ENCODE results near the gene NLN. TPM values are rescaled to one million over a fixed set of nuclear protein-coding genes. Genes with fewer than 3 reads are reported as not detected.

The NLN gene
- total and polyA plus RNA-seq, 7 experiments from 2014 or later: 2.5 to 11.9 (median 3.6) TPM

GRCh38 chr5:65832152-65832551 is 110.1 kb downstream of the NLN start:
- Mint-ChIP-seq H3K27me3 (peaks cover 0 to 2% (median 0%) of the 10 kb centered on the region in 5 donors), H3K9me3 (no peaks in the 10 kb centered on the region), H3K4me1 (peaks cover 0 to 5% (median 0%) of the 10 kb centered on the region in 7 donors), H3K4me3 (no peak overlapping the region), H3K36me3 (no peaks in the 10 kb centered on the region), H3K27ac (no peak overlapping the region)
- ChIA-PET CTCF (no interaction called here), POLR2A (no interaction called here)
- no peak overlapping the region for H3K27ac ChIP-seq (ENCODE audit: low read depth, low read length)
- no peaks in the 10 kb centered on the region for H3K36me3 ChIP-seq (ENCODE audit: control insufficient read depth in 2 of 3, insufficient read depth in 3 of 3, low read length in 3 of 3)
- ATAC-seq (no peak), DNase-seq (no peak)
- H3K4me1 ChIP-seq (ENCODE audit: control insufficient read depth in 2 of 2, insufficient read depth in 2 of 2, low read length in 2 of 2): no peaks in the 10 kb centered on the region
- H3K27me3 ChIP-seq (ENCODE audit: control insufficient read depth in 2 of 2, insufficient read depth in 2 of 2, low read length in 2 of 2): no peaks in the 10 kb centered on the region
- no peak overlapping the region for H3K4me3 ChIP-seq (ENCODE audit: low read length)
- intact Hi-C loops (cut with micrococcal nuclease): loop anchor here in 1 of 2 donors (5.0 kb wide), 1 partner anchor 35 kb away; no protein-coding TSS in a partner anchor
- no peaks in the 10 kb centered on the region for H3K9me3 ChIP-seq (ENCODE audit: control insufficient read depth in 2 of 3, low read length in 3 of 3)

- ATAC-seq (no peak), DNase-seq (no peak)
- no peak overlapping the region for H3K4me3 ChIP-seq (ENCODE audit: low read length)
- peaks cover 0 to 2% (median 0%) of the 10 kb centered on the region in 5 donors for H3K27me3 Mint-ChIP-seq
- ChIA-PET POLR2A (no interaction called here), CTCF (no interaction called here)
- H3K27me3 ChIP-seq (ENCODE audit: control insufficient read depth in 2 of 2, insufficient read depth in 2 of 2, low read length in 2 of 2): no peaks in the 10 kb centered on the region
- H3K4me1 Mint-ChIP-seq: peaks cover 0 to 5% (median 0%) of the 10 kb centered on the region in 7 donors
- intact Hi-C loops (cut with micrococcal nuclease): loop anchor here in 1 of 2 donors (5.0 kb wide), 1 partner anchor 35 kb away; no protein-coding TSS in a partner anchor
- peak overlapping the region in 1 of 9 donors; percentile 17 for H3K27ac Mint-ChIP-seq
- no peaks in the 10 kb centered on the region for H3K9me3 ChIP-seq (ENCODE audit: control insufficient read depth in 2 of 3, low read length in 3 of 3)
- H3K27ac ChIP-seq (ENCODE audit: low read depth, low read length): no peak overlapping the region
- H3K9me3 Mint-ChIP-seq: no peaks in the 10 kb centered on the region
- no peak overlapping the region for H3K4me3 Mint-ChIP-seq
- H3K4me1 ChIP-seq (ENCODE audit: control insufficient read depth in 2 of 2, insufficient read depth in 2 of 2, low read length in 2 of 2): no peaks in the 10 kb centered on the region
- H3K36me3 Mint-ChIP-seq: no peaks in the 10 kb centered on the region
- no peaks in the 10 kb centered on the region for H3K36me3 ChIP-seq (ENCODE audit: control insufficient read depth in 2 of 3, insufficient read depth in 3 of 3, low read length in 3 of 3)
Observed at GRCh38 chr5:65832603-65833228, 110.7 kb downstream of the NLN start.

GRCh38 chr5:65833780-65834179 is 111.8 kb downstream of the NLN start:
- CTCF ChIA-PET: interaction anchor here (1.4 kb wide), 1 partner anchor 16 kb away, joined by 5 read pairs; no protein-coding TSS in a partner anchor
- POLR2A ChIA-PET: no interaction called here
- ATAC-seq (no peak), DNase-seq (no peak)
- Mint-ChIP-seq H3K4me3 (no peak overlapping the region), H3K27me3 (peaks cover 0 to 2% (median 0%) of the 10 kb centered on the region in 5 donors), H3K9me3 (no peaks in the 10 kb centered on the region), H3K27ac (no peak overlapping the region), H3K36me3 (no peaks in the 10 kb centered on the region), H3K4me1 (peaks cover 0 to 5% (median 0%) of the 10 kb centered on the region in 7 donors)
- intact Hi-C loops (cut with micrococcal nuclease): loop anchor here in 1 of 2 donors (5.0 kb wide), 1 partner anchor 34 kb away; no protein-coding TSS in a partner anchor
- Histone ChIP-seq H3K27me3 (ENCODE audit: control insufficient read depth in 2 of 2, insufficient read depth in 2 of 2, low read length in 2 of 2) (no peaks in the 10 kb centered on the region), H3K36me3 (ENCODE audit: control insufficient read depth in 2 of 3, insufficient read depth in 3 of 3, low read length in 3 of 3) (no peaks in the 10 kb centered on the region), H3K4me1 (ENCODE audit: control insufficient read depth in 2 of 2, insufficient read depth in 2 of 2, low read length in 2 of 2) (no peaks in the 10 kb centered on the region), H3K27ac (ENCODE audit: low read depth, low read length) (no peak overlapping the region), H3K4me3 (ENCODE audit: low read length) (no peak overlapping the region), H3K9me3 (ENCODE audit: control insufficient read depth in 2 of 3, low read length in 3 of 3) (no peaks in the 10 kb centered on the region)

- H3K4me1 ChIP-seq (ENCODE audit: control insufficient read depth in 2 of 2, insufficient read depth in 2 of 2, low read length in 2 of 2): no peaks in the 10 kb centered on the region
- CTCF ChIA-PET: interaction anchor here (1.4 kb wide), 1 partner anchor 17 kb away, joined by 5 read pairs; no protein-coding TSS in a partner anchor
- no peaks in the 10 kb centered on the region for H3K9me3 ChIP-seq (ENCODE audit: control insufficient read depth in 2 of 3, low read length in 3 of 3)
- no peak overlapping the region for H3K27ac Mint-ChIP-seq
- peaks cover 0 to 2% (median 0%) of the 10 kb centered on the region in 5 donors for H3K36me3 Mint-ChIP-seq
- no peak overlapping the region for H3K4me3 ChIP-seq (ENCODE audit: low read length)
- H3K27ac ChIP-seq (ENCODE audit: low read depth, low read length): no peak overlapping the region
- H3K36me3 ChIP-seq (ENCODE audit: control insufficient read depth in 2 of 3, insufficient read depth in 3 of 3, low read length in 3 of 3): no peaks in the 10 kb centered on the region
- DNase-seq: no peak
- no peaks in the 10 kb centered on the region for H3K27me3 ChIP-seq (ENCODE audit: control insufficient read depth in 2 of 2, insufficient read depth in 2 of 2, low read length in 2 of 2)
- POLR2A ChIA-PET: interaction anchor here (0.5 kb wide), 1 partner anchor 31 kb away, joined by 4 read pairs; no protein-coding TSS in a partner anchor
- intact Hi-C loops (cut with micrococcal nuclease): loop anchor here in 1 of 2 donors (5.0 kb wide), 1 partner anchor 33 kb away; no protein-coding TSS in a partner anchor
- ATAC-seq: no peak
- H3K9me3 Mint-ChIP-seq: no peaks in the 10 kb centered on the region
- no peak overlapping the region for H3K4me3 Mint-ChIP-seq
- peaks cover 0 to 5% (median 0%) of the 10 kb centered on the region in 7 donors for H3K4me1 Mint-ChIP-seq
- H3K27me3 Mint-ChIP-seq: peaks cover 0 to 2% (median 0%) of the 10 kb centered on the region in 5 donors
Observed at GRCh38 chr5:65834306-65834705, 112.3 kb downstream of the NLN start.

- peaks cover 0 to 3% (median 0%) of the 10 kb centered on the region in 5 donors for H3K36me3 Mint-ChIP-seq
- H3K27me3 ChIP-seq (ENCODE audit: control insufficient read depth in 2 of 2, insufficient read depth in 2 of 2, low read length in 2 of 2): no peaks in the 10 kb centered on the region
- ATAC-seq: no peak
Observed at GRCh38 chr5:65835191-65835590, 113.2 kb downstream of the NLN start.

GRCh38 chr5:65837139-65837538 is 115.1 kb downstream of the NLN start:
- Mint-ChIP-seq H3K27ac (no peak overlapping the region), H3K27me3 (peaks cover 0 to 2% (median 0%) of the 10 kb centered on the region in 5 donors), H3K9me3 (no peaks in the 10 kb centered on the region), H3K4me3 (no peak overlapping the region), H3K4me1 (peaks cover 0 to 7% (median 4%) of the 10 kb centered on the region in 7 donors), H3K36me3 (peaks cover 0 to 3% (median 0%) of the 10 kb centered on the region in 5 donors)
- ATAC-seq (no peak), DNase-seq (no peak)
- intact Hi-C loops (cut with micrococcal nuclease): no loop called here
- ChIA-PET CTCF (no interaction called here), POLR2A (interaction anchor here (0.8 kb wide), 1 partner anchor 30 kb away, joined by 3 read pairs; no protein-coding TSS in a partner anchor)
- Histone ChIP-seq H3K4me3 (ENCODE audit: low read length) (no peak overlapping the region), H3K36me3 (ENCODE audit: control insufficient read depth in 2 of 3, insufficient read depth in 3 of 3, low read length in 3 of 3) (no peaks in the 10 kb centered on the region), H3K27ac (ENCODE audit: low read depth, low read length) (no peak overlapping the region), H3K27me3 (ENCODE audit: control insufficient read depth in 2 of 2, insufficient read depth in 2 of 2, low read length in 2 of 2) (no peaks in the 10 kb centered on the region), H3K9me3 (ENCODE audit: control insufficient read depth in 2 of 3, low read length in 3 of 3) (no peaks in the 10 kb centered on the region), H3K4me1 (ENCODE audit: control insufficient read depth in 2 of 2, insufficient read depth in 2 of 2, low read length in 2 of 2) (no peaks in the 10 kb centered on the region)

More at GRCh38 chr5:65835191-65835590, 113.2 kb downstream of the NLN start:
- Histone ChIP-seq H3K27ac (ENCODE audit: low read depth, low read length) (no peak overlapping the region), H3K9me3 (ENCODE audit: control insufficient read depth in 2 of 3, low read length in 3 of 3) (no peaks in the 10 kb centered on the region), H3K4me3 (ENCODE audit: low read length) (no peak overlapping the region), H3K4me1 (ENCODE audit: control insufficient read depth in 2 of 2, insufficient read depth in 2 of 2, low read length in 2 of 2) (no peaks in the 10 kb centered on the region), H3K36me3 (ENCODE audit: control insufficient read depth in 2 of 3, insufficient read depth in 3 of 3, low read length in 3 of 3) (no peaks in the 10 kb centered on the region)
- H3K27ac Mint-ChIP-seq: no peak overlapping the region
- H3K27me3 Mint-ChIP-seq: peaks cover 0 to 2% (median 0%) of the 10 kb centered on the region in 5 donors
- no peak overlapping the region for H3K4me3 Mint-ChIP-seq
- CTCF ChIA-PET: interaction anchor here (1.4 kb wide), 1 partner anchor 18 kb away, joined by 5 read pairs; no protein-coding TSS in a partner anchor
- peaks cover 0 to 5% (median 2%) of the 10 kb centered on the region in 7 donors for H3K4me1 Mint-ChIP-seq
- intact Hi-C loops (cut with micrococcal nuclease): no loop called here
- DNase-seq: no peak
- POLR2A ChIA-PET: interaction anchor here (0.8 kb wide), 1 partner anchor 89 kb away, joined by 4 read pairs; no protein-coding TSS in a partner anchor
- H3K9me3 Mint-ChIP-seq: no peaks in the 10 kb centered on the region
